HepG2 (cell line): ENCODE results near the gene VGF. TPM values are rescaled to one million over a fixed set of nuclear protein-coding genes. Genes with fewer than 3 reads are reported as not detected.

Experiments
- AKAP8 ChIP-seq: sonication (generic); formaldehyde crosslinking; IDR thresholded peaks from 2 replicates; pipeline ENCODE4 v1.5.1; 2020; ENCODE audit warnings: mild to moderate bottlenecking, missing genetic modification reagents
- ATF7-NPFF ChIP-seq: sonication (generic); formaldehyde crosslinking; IDR thresholded peaks from 2 replicates; pipeline ENCODE4 v1.8.1; 2023; ENCODE audit warnings: mild to moderate bottlenecking, low read depth, missing genetic modification reagents, moderate library complexity
- GPBP1L1 ChIP-seq: sonication (generic); formaldehyde crosslinking; IDR thresholded peaks from 2 replicates; pipeline ENCODE4 v1.5.0; 2020; ENCODE audit warnings: mild to moderate bottlenecking, missing genetic modification reagents
- GTF3A ChIP-seq: sonication (generic); formaldehyde crosslinking; conservative IDR thresholded peaks from 2 replicates; pipeline ENCODE4 v1.4.0; 2020; ENCODE audit warnings: mild to moderate bottlenecking, missing genetic modification reagents
- KDM3A ChIP-seq: IDR thresholded peaks from 2 replicates; pipeline ENCODE4 v1.6.1; 2018; ENCODE audit warnings: low read depth, missing compliant biosample characterization
- MTA1 ChIP-seq: sonication (generic); formaldehyde crosslinking; IDR thresholded peaks from 2 replicates; pipeline ENCODE4 v1.4.0; 2020; ENCODE audit warnings: missing genetic modification reagents, mild to moderate bottlenecking, borderline replicate concordance
- NCOA1 ChIP-seq: sonication (generic); formaldehyde crosslinking; IDR thresholded peaks from 2 replicates; pipeline ENCODE4 v1.9.0; 2021; ENCODE audit warnings: missing genetic modification reagents
- SALL1 ChIP-seq: sonication (generic); formaldehyde crosslinking; IDR thresholded peaks from 2 replicates; pipeline ENCODE4 v1.8.0; 2022; ENCODE audit warnings: mild to moderate bottlenecking, missing genetic modification reagents
- SETDB1 ChIP-seq: sonication (generic); formaldehyde crosslinking; IDR thresholded peaks from 2 replicates; pipeline ENCODE4 v1.5.1; 2020; ENCODE audit warnings: missing genetic modification reagents, mild to moderate bottlenecking, borderline replicate concordance
- SIX4 ChIP-seq: sonication (generic); formaldehyde crosslinking; IDR thresholded peaks from 2 replicates; pipeline ENCODE4 v1.4.0; 2020; ENCODE audit warnings: missing genetic modification reagents
- SMAD1 ChIP-seq: sonication (generic); formaldehyde crosslinking; IDR thresholded peaks from 2 replicates; pipeline ENCODE4 v1.4.0; 2020; ENCODE audit warnings: missing genetic modification reagents, low read depth, mild to moderate bottlenecking, borderline replicate concordance
- SRSF9 ChIP-seq: fragments of 200-400 bp; formaldehyde crosslinking; IDR thresholded peaks from 2 replicates; pipeline ENCODE4 v1.6.1; 2018; ENCODE audit warnings: borderline replicate concordance, mild to moderate bottlenecking, low read depth, low read length; ENCODE audit not compliant: insufficient read depth, poor library complexity, severe bottlenecking
- ZNF3 ChIP-seq: IDR thresholded peaks from 2 replicates; pipeline ENCODE4 v1.7.0; 2017; ENCODE audit warnings: inconsistent platforms
- ZNF329 ChIP-seq: sonication (generic); formaldehyde crosslinking; IDR thresholded peaks from 2 replicates; pipeline ENCODE4 v1.9.0; 2021; ENCODE audit warnings: low read depth, mild to moderate bottlenecking, missing genetic modification reagents
- ZNF431 ChIP-seq: sonication (generic); formaldehyde crosslinking; IDR thresholded peaks from 2 replicates; pipeline ENCODE4 v1.9.0; 2022; ENCODE audit warnings: missing genetic modification reagents, low read depth, mild to moderate bottlenecking, borderline replicate concordance
- ZNF552 ChIP-seq: sonication (generic); formaldehyde crosslinking; IDR thresholded peaks from 2 replicates; pipeline ENCODE4 v1.9.0; 2022; ENCODE audit warnings: missing genetic modification reagents, mild to moderate bottlenecking, borderline replicate concordance
- ZNF574 ChIP-seq: sonication (generic); formaldehyde crosslinking; IDR thresholded peaks from 2 replicates; pipeline ENCODE4 v1.4.0; 2020; ENCODE audit warnings: missing genetic modification reagents
- ZNF629 ChIP-seq: sonication (generic); formaldehyde crosslinking; conservative IDR thresholded peaks from 2 replicates; pipeline ENCODE4 v1.5.0; 2020; ENCODE audit warnings: missing genetic modification reagents
- ZNF674 ChIP-seq: sonication (generic); formaldehyde crosslinking; IDR thresholded peaks from 2 replicates; pipeline ENCODE4 v1.5.0; 2020; ENCODE audit warnings: low read depth, mild to moderate bottlenecking, missing genetic modification reagents
- ZSCAN22 ChIP-seq: sonication (generic); formaldehyde crosslinking; IDR thresholded peaks from 2 replicates; pipeline ENCODE4 v1.4.0; 2020; ENCODE audit warnings: mild to moderate bottlenecking, missing genetic modification reagents
- polyA plus RNA-seq, 8 experiments: library from polyadenylated mRNA; depleted of rRNA in 3 of 8; stranded (reverse) in 7 of 8; unstranded in 1 of 8; fragments of >200 nt; fragmentation: Illumina TruSeq in 4 of 8; extraction: Trizol in 4 of 8; gene quantifications; 2 replicates each; pipeline versions ENCODE4 v1.2.1 to v1.2.3, GENCODE V29; 2011 to 2016; ENCODE audit warnings: low read depth in 4 of 8, missing spikeins in 1 of 8, mixed read lengths in 1 of 8; ENCODE audit not compliant: insufficient read depth in 1 of 8
- total RNA-seq, 5 experiments: library from RNA; depleted of rRNA; stranded (reverse); fragments of >200 nt; fragmentation: Illumina TruSeq; extraction: Trizol; gene quantifications; 2 replicates each; pipeline ENCODE4 v1.2.3, GENCODE V29; 2016; ENCODE audit warnings: low read depth in 1 of 5
- TF ChIP-seq, protein P1 (sequence below): sonication (generic); formaldehyde crosslinking; IDR thresholded peaks from 2 replicates; pipeline ENCODE4 v1.9.0; 2021; ENCODE audit warnings: missing genetic modification reagents, borderline replicate concordance
- TF ChIP-seq, protein P2 (sequence below), 2 experiments: IDR thresholded peaks; 2 replicates each; pipeline ENCODE4 v1.6.1; 2011 to 2012; ENCODE audit warnings: low read length in 2 of 2, borderline replicate concordance in 1 of 2, low read depth in 1 of 2, mild to moderate bottlenecking in 1 of 2, moderate library complexity in 1 of 2

The VGF gene
- total and polyA plus RNA-seq, 2 of the 13 experiments (the other 11 are each of a cell fraction or from before 2014, with no cell fraction given) = 0.12 to 0.46 TPM

DNA sequence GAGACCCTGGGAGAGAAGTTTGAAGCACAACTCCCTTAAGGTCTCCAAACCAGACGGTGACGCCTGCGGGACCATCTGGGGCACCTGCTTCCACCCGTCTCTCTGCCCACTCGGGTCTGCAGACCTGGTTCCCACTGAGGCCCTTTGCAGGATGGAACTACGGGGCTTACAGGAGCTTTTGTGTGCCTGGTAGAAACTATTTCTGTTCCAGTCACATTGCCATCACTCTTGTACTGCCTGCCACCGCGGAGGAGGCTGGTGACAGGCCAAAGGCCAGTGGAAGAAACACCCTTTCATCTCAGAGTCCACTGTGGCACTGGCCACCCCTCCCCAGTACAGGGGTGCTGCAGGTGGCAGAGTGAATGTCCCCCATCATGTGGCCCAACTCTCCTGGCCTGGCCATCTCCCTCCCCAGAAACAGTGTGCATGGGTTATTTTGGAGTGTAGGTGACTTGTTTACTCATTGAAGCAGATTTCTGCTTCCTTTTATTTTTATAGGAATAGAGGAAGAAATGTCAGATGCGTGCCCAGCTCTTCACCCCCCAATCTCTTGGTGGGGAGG lies 27.6 kb downstream of the VGF start (continued):
- TF ChIP-seq GPBP1L1 (CRISPR knock-in tag) = no peak
- no peak for TF ChIP-seq ZNF574
- peak; percentile 67; the same call in 1 of the 2 replicates for TF ChIP-seq ZNF431 (CRISPR knock-in tag)
- peak; percentile 10; the same call in 1 of the 2 replicates for TF ChIP-seq SALL1 (CRISPR knock-in tag)
- no peak for TF ChIP-seq ZNF552 (CRISPR knock-in tag)
- no peak for TF ChIP-seq ZNF329 (CRISPR knock-in tag)
- TF ChIP-seq NCOA1 (CRISPR knock-in tag) = no peak
- no peak for TF ChIP-seq KDM3A (CRISPR knock-in tag)
- TF ChIP-seq SMAD1 = no peak
- TF ChIP-seq SETDB1 (CRISPR knock-in tag) = no peak
- TF ChIP-seq AKAP8 = no peak; the same call in 1 of the 2 replicates
- TF ChIP-seq, protein P1, sequence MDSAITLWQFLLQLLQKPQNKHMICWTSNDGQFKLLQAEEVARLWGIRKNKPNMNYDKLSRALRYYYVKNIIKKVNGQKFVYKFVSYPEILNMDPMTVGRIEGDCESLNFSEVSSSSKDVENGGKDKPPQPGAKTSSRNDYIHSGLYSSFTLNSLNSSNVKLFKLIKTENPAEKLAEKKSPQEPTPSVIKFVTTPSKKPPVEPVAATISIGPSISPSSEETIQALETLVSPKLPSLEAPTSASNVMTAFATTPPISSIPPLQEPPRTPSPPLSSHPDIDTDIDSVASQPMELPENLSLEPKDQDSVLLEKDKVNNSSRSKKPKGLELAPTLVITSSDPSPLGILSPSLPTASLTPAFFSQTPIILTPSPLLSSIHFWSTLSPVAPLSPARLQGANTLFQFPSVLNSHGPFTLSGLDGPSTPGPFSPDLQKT = no peak
- TF ChIP-seq ZNF629 = no peak
- TF ChIP-seq SIX4 (CRISPR knock-in tag) = no peak
- no peak for TF ChIP-seq ZSCAN22 (CRISPR knock-in tag)
- TF ChIP-seq, protein P2, sequence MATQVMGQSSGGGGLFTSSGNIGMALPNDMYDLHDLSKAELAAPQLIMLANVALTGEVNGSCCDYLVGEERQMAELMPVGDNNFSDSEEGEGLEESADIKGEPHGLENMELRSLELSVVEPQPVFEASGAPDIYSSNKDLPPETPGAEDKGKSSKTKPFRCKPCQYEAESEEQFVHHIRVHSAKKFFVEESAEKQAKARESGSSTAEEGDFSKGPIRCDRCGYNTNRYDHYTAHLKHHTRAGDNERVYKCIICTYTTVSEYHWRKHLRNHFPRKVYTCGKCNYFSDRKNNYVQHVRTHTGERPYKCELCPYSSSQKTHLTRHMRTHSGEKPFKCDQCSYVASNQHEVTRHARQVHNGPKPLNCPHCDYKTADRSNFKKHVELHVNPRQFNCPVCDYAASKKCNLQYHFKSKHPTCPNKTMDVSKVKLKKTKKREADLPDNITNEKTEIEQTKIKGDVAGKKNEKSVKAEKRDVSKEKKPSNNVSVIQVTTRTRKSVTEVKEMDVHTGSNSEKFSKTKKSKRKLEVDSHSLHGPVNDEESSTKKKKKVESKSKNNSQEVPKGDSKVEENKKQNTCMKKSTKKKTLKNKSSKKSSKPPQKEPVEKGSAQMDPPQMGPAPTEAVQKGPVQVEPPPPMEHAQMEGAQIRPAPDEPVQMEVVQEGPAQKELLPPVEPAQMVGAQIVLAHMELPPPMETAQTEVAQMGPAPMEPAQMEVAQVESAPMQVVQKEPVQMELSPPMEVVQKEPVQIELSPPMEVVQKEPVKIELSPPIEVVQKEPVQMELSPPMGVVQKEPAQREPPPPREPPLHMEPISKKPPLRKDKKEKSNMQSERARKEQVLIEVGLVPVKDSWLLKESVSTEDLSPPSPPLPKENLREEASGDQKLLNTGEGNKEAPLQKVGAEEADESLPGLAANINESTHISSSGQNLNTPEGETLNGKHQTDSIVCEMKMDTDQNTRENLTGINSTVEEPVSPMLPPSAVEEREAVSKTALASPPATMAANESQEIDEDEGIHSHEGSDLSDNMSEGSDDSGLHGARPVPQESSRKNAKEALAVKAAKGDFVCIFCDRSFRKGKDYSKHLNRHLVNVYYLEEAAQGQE (IDR thresholded peaks at IDR 0.05; ENCODE audit: borderline replicate concordance in 1 of 2, low read depth in 1 of 2, low read length in 2 of 2) = no peak
- TF ChIP-seq MTA1 = no peak
- TF ChIP-seq ZNF674 (CRISPR knock-in tag) = no peak
- no peak for TF ChIP-seq ATF7-NPFF (CRISPR knock-in tag)
- TF ChIP-seq SRSF9 = no peak
- no peak for TF ChIP-seq ZNF3 (CRISPR knock-in tag)
- no peak for TF ChIP-seq GTF3A (CRISPR knock-in tag)
